HG02759 (cell line): ENCODE results near the gene RPRM.
"Not testable (repeated sequence)": the region's sequence is repeated elsewhere in the genome, so short reads cannot be mapped to it uniquely, and the experiment has no call there.

ENCODE experiments used
- ATAC-seq: cut with Tn5 transposase; IDR thresholded peaks from one replicate; pipeline ENCODE4 v1.9.1; 2021; ENCODE audit warnings: mild to moderate bottlenecking, moderate library complexity; ENCODE audit not compliant: unreplicated experiment

The RPRM gene

DNA sequence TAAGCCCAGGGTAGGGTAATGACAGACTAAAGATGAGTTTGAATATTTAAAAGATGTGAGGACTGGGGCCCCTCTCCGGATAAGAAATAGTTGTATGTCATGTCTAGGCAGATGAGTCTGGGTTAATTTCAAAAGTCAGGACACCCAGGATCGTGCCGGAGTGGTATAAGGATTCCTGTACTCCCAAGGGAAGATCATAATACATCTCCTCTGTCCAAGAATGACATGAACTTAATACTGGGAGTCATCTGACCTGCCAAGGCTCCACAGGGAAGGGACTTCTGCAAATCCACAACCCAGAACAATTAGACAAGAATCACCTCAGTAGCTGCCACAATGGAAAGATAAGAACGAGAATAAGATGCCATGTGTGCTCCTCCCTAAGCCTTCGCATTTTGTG lies 17.1 kb downstream of the RPRM start:
- no peak for ATAC-seq

- ATAC-seq: no peak
Measured at GRCh38 chr2:153455861-153456260, 22.7 kb downstream of the RPRM start.

- ATAC-seq: no peak
Measured at GRCh38 chr2:153455403-153455802, 23.2 kb downstream of the RPRM start.

- ATAC-seq: no peak
Measured at GRCh38 chr2:153451611-153452010, 27.0 kb downstream of the RPRM start.

- ATAC-seq: no peak
Measured at GRCh38 chr2:153443106-153443505, 35.5 kb downstream of the RPRM start.

- not testable (repeated sequence) for ATAC-seq
Measured at GRCh38 chr2:153442616-153443015, 35.9 kb downstream of the RPRM start.

GRCh38 chr2:153440090-153440489 lies 38.5 kb downstream of the RPRM start:
- ATAC-seq: not testable (repeated sequence)

DNA sequence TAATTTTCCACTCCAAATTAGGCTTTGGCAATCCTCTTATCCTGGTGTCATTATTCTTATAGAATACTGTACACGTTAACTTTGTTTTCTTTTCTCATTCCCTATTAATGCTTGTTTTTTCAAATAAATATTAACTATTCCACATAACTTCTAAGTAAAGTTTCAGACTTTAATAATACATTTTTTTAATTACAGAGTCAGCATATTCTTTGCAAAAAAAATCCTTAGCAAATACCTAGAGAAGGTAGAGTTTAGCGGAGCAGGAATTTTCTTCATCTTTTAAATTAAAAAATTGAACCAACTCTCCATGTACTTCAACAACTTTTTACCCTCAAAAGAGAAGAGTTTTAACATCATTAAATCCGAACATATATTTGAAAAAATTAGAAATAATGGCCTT lies 45.2 kb downstream of the RPRM start:
- no peak for ATAC-seq

GRCh38 chr2:153432381-153432780 lies 46.2 kb downstream of the RPRM start:
- ATAC-seq: no peak

GRCh38 chr2:153431114-153431513 lies 47.4 kb downstream of the RPRM start:
- ATAC-seq: no peak
